ENCODE data around the gene LAMA2.

- TF ChIP-seq CTCF (IDR thresholded peaks at IDR 0.05) (no peak), REST (IDR thresholded peaks at IDR 0.05; ENCODE audit: insufficient read depth in 1 of 2, low read depth in 2 of 2, low read length in 1 of 2) (no peak), SIN3A (IDR thresholded peaks at IDR 0.05; ENCODE audit: borderline replicate concordance, insufficient read depth, low read depth, low read length) (no peak)
Observed at GRCh38 chr6:129490521-129491255, 607.8 kb downstream of the LAMA2 start.
